Measurements from ENCODE around the gene ARSG.

DNA sequence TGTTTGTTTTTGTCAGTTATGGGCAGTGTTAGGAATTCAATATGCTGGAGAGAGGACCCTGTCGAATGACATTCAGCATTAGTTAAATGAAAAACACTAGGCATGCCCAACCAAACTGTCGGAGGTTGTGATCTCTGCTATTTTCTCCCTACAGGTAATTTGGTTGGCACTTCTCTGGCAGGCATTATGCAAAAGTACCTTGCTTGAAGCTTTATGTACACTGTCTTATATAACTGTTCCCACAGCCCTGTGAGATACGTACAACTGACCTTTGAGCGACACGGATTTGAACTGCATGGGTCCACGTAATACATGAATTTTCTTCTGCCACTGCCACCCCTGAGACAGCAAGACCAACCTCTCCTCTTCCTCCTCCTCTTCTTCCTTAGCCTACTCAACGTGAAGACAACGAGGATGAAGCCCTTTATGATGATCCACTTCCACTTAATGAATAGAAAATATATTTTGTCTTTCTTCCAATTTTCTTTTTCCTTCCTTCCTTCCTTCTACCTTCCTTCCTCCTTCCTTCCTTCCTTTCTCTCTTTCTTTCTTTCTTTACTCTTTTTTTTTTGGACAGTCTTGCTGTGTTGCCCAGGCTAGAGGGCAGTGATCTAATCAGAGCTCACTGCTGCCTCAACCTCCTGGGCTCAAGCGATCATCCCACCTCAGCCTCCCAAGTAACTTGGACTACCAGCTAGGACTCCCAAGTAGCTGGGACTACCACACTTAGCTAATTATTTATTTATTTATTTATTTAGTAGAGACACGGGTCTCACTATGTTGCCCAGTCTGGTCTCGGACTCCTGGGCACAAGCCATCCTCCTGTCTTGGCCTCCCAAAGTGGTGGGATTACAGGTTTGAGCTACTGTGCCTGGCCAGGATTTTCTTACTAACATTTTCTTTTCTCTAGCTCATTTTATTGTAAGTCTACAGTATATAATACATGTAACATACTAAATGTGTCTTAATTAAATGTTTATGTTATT is 88.7 kb downstream of the ARSG start:
- TF ChIP-seq ZFP37 (tag by site-specific recombination; IDR thresholded peaks at IDR 0.05) (no peak), KLF9 (tag by site-specific recombination; IDR thresholded peaks at IDR 0.05; ENCODE audit: low read depth) (no peak), ZNF521 (tag by site-specific recombination; IDR thresholded peaks at IDR 0.05) (no peak), ZNF747 (tag by site-specific recombination; IDR thresholded peaks at IDR 0.05) (no peak), ZNF792 (tag by site-specific recombination; IDR thresholded peaks at IDR 0.05) (no peak), ZNF19 (tag by site-specific recombination; IDR thresholded peaks at IDR 0.05; ENCODE audit: low read depth) (no peak), ZNF660 (tag by site-specific recombination; IDR thresholded peaks at IDR 0.05) (no peak), ZBTB1 (tag by site-specific recombination; IDR thresholded peaks at IDR 0.05) (no peak), ZNF433 (tag by site-specific recombination; IDR thresholded peaks at IDR 0.05; ENCODE audit: low read depth) (no peak), ZNF404 (tag by site-specific recombination; IDR thresholded peaks at IDR 0.05) (no peak), ZNF114 (tag by site-specific recombination; IDR thresholded peaks at IDR 0.05) (no peak)
- TF ChIP-seq, protein P1, sequence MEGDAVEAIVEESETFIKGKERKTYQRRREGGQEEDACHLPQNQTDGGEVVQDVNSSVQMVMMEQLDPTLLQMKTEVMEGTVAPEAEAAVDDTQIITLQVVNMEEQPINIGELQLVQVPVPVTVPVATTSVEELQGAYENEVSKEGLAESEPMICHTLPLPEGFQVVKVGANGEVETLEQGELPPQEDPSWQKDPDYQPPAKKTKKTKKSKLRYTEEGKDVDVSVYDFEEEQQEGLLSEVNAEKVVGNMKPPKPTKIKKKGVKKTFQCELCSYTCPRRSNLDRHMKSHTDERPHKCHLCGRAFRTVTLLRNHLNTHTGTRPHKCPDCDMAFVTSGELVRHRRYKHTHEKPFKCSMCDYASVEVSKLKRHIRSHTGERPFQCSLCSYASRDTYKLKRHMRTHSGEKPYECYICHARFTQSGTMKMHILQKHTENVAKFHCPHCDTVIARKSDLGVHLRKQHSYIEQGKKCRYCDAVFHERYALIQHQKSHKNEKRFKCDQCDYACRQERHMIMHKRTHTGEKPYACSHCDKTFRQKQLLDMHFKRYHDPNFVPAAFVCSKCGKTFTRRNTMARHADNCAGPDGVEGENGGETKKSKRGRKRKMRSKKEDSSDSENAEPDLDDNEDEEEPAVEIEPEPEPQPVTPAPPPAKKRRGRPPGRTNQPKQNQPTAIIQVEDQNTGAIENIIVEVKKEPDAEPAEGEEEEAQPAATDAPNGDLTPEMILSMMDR (tag by site-specific recombination; IDR thresholded peaks at IDR 0.05): no peak
- TF ChIP-seq, protein P2, sequence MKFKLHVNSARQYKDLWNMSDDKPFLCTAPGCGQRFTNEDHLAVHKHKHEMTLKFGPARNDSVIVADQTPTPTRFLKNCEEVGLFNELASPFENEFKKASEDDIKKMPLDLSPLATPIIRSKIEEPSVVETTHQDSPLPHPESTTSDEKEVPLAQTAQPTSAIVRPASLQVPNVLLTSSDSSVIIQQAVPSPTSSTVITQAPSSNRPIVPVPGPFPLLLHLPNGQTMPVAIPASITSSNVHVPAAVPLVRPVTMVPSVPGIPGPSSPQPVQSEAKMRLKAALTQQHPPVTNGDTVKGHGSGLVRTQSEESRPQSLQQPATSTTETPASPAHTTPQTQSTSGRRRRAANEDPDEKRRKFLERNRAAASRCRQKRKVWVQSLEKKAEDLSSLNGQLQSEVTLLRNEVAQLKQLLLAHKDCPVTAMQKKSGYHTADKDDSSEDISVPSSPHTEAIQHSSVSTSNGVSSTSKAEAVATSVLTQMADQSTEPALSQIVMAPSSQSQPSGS (tag by site-specific recombination; IDR thresholded peaks at IDR 0.05; ENCODE audit: low read depth): no peak
- TF ChIP-seq, protein P3, sequence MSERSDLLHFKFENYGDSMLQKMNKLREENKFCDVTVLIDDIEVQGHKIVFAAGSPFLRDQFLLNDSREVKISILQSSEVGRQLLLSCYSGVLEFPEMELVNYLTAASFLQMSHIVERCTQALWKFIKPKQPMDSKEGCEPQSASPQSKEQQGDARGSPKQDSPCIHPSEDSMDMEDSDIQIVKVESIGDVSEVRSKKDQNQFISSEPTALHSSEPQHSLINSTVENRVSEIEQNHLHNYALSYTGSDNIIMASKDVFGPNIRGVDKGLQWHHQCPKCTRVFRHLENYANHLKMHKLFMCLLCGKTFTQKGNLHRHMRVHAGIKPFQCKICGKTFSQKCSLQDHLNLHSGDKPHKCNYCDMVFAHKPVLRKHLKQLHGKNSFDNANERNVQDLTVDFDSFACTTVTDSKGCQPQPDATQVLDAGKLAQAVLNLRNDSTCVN (tag by site-specific recombination; optimal IDR thresholded peaks at IDR 0.05): no peak
